ENCODE results near the gene KRT34. TPM values are rescaled to one million over a fixed set of nuclear protein-coding genes. Genes with fewer than 3 reads are reported as not detected.

Gene KRT34
- total RNA-seq, 1 donor from 2014 or later = not detected

DNA sequence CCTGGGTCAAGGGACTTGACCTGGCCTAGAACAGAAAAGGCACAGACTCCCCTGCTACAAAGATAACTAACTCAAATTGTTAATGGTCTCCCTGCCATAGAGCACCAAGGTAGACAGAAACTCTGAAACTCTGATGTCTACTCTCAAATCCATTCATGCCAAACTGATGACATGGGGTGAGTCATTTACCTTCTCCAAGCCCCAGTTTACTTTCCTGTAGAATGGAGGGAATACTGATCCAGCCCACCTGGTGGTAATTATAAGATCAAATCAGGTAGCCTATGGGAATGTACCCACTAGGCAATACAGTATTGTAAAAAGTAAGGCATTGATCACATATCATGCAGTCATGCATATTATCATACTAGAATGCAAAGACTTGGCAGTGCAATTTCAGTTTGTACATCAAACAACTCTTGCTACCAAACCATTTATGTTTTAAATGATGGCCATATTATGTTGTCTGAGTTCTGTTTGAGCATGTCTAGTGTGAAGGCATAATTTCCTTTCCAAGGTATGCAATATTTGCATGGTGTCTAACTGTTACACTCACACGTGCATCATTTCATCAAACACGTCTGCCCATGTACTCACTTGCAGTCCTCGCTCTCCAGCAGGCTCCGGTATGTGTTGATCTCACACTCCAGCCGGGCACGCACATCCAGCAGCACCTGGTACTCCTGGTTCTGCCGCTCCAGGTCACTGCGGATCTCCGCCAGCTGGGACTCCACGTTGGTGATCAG lies 12.3 kb upstream of the KRT34 start:
- H3K27me3 ChIP-seq = no peaks in the 10 kb centered on the region

GRCh38 chr17:41393826-41394225 lies 11.7 kb upstream of the KRT34 start:
- TF ChIP-seq, protein P1, sequence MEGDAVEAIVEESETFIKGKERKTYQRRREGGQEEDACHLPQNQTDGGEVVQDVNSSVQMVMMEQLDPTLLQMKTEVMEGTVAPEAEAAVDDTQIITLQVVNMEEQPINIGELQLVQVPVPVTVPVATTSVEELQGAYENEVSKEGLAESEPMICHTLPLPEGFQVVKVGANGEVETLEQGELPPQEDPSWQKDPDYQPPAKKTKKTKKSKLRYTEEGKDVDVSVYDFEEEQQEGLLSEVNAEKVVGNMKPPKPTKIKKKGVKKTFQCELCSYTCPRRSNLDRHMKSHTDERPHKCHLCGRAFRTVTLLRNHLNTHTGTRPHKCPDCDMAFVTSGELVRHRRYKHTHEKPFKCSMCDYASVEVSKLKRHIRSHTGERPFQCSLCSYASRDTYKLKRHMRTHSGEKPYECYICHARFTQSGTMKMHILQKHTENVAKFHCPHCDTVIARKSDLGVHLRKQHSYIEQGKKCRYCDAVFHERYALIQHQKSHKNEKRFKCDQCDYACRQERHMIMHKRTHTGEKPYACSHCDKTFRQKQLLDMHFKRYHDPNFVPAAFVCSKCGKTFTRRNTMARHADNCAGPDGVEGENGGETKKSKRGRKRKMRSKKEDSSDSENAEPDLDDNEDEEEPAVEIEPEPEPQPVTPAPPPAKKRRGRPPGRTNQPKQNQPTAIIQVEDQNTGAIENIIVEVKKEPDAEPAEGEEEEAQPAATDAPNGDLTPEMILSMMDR (IDR thresholded peaks at IDR 0.05) = no peak
- Histone ChIP-seq H3K27me3 (no peaks in the 10 kb centered on the region), H3K36me3 (no peaks in the 10 kb centered on the region), H3K27ac (no peak overlapping the region), H3K4me3 (no peak overlapping the region), H3K9me3 (no peaks in the 10 kb centered on the region), H3K4me1 (no peaks in the 10 kb centered on the region)
- no peak for DNase-seq (ENCODE audit: low spot score in 2 of 2)
- intact Hi-C loops (cut with DNase I) = no loop called here

More for the DNA sequence above, 12.3 kb upstream of the KRT34 start:
- no peaks in the 10 kb centered on the region for H3K36me3 ChIP-seq
- TF ChIP-seq, protein P1 (IDR thresholded peaks at IDR 0.05) = no peak
- H3K27ac ChIP-seq = no peak overlapping the region
- no peak for DNase-seq (ENCODE audit: low spot score in 2 of 2)
- intact Hi-C loops (cut with DNase I) = no loop called here
- no peaks in the 10 kb centered on the region for H3K4me1 ChIP-seq
- H3K9me3 ChIP-seq = no peaks in the 10 kb centered on the region
- no peak overlapping the region for H3K4me3 ChIP-seq

DNA sequence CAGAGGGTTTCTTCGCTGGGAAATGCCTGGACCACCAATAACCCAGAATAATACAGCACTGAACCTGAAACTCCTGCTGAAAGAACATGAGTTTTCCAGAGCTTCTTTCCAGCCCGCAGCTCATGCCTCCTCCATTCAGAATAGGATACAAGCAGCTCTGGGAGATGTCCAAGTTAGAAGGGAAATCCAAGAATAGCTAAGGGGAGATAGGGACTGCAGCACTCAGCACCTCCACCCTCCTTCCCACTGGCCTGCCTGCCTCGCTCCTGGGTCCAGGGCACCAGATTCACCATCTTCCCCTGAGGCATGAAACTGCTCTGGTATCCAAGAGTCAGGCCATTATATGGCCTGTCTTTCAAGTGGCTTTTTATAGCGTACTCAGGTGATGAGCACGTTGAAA lies 11.2 kb upstream of the KRT34 start:
- Histone ChIP-seq H3K27me3 (no peaks in the 10 kb centered on the region), H3K36me3 (no peaks in the 10 kb centered on the region), H3K27ac (no peak overlapping the region), H3K4me3 (no peak overlapping the region), H3K4me1 (no peaks in the 10 kb centered on the region), H3K9me3 (no peaks in the 10 kb centered on the region)
- intact Hi-C loops (cut with DNase I) = no loop called here
- TF ChIP-seq, protein P1 (IDR thresholded peaks at IDR 0.05) = no peak
- DNase-seq (ENCODE audit: low spot score in 2 of 2) = no peak

- TF ChIP-seq, protein P1 (IDR thresholded peaks at IDR 0.05) = no peak
- Histone ChIP-seq H3K9me3 (peaks cover 0 to 6% of the 10 kb centered on the region in 2 donors), H3K27ac (no peak overlapping the region), H3K27me3 (no peaks in the 10 kb centered on the region), H3K36me3 (no peaks in the 10 kb centered on the region), H3K4me1 (no peaks in the 10 kb centered on the region), H3K4me3 (no peak overlapping the region)
- DNase-seq (ENCODE audit: low spot score in 2 of 2) = no peak
- intact Hi-C loops (cut with DNase I) = no loop called here
These were observed 10.2 kb upstream of the KRT34 start for GRCh38 chr17:41392278-41392677.

DNA sequence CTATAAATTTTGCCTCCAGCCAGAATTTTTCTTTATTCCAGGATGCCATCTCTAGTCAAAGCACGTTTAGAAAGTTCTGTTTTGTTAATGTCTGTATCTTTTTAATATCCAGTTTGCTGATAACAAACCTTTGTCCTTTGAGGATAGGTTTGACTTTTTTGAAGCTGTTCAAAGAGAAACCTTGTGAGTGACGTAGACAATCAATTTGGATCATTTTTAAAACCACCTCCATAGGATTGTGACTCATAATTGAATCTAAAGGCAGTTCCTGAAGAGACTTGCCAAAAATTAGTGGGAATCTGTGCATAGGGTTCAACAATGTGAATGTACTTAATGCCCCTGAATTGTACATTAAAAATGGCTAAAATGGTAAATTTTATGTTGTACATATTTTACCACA lies 9.4 kb upstream of the KRT34 start:
- no peaks in the 10 kb centered on the region for H3K27me3 ChIP-seq
- intact Hi-C loops (cut with DNase I) = no loop called here
- H3K36me3 ChIP-seq = no peaks in the 10 kb centered on the region
- TF ChIP-seq, protein P1 (IDR thresholded peaks at IDR 0.05) = no peak
- no peak for DNase-seq (ENCODE audit: low spot score in 2 of 2)
- H3K27ac ChIP-seq = no peak overlapping the region
- H3K9me3 ChIP-seq = peaks cover 0 to 14% of the 10 kb centered on the region in 2 donors
- H3K4me3 ChIP-seq = no peak overlapping the region
- H3K4me1 ChIP-seq = no peaks in the 10 kb centered on the region

Measured in ascending aorta (tissue), 2 donors.